IPS-18c (cell line): ENCODE results near the gene TMOD1.
"Not testable (repeated sequence)": the region's sequence is repeated elsewhere in the genome, so short reads cannot be mapped to it uniquely, and the experiment has no call there.

ENCODE experiments used
- H3K4me3 ChIP-seq: 2 replicates; pipeline ENCODE4 v1.7.0; 2013; ENCODE audit warnings: low read depth, mild to moderate bottlenecking, low read length, moderate library complexity; ENCODE audit not compliant: insufficient read depth
- H3K9me3 ChIP-seq: one replicate; pipeline ENCODE4 v1.6.1; 2013; ENCODE audit warnings: mild to moderate bottlenecking, low read length, moderate library complexity; ENCODE audit not compliant: control insufficient read depth, insufficient read depth

The TMOD1 gene

GRCh38 chr9:97501177-97501971, at the start of gene TMOD1:
TSS of gene TMOD1 (plus strand) at chr9:97501666. CDS start at chr9:97524189, 22,523 bp downstream.
- Histone ChIP-seq H3K9me3 (no peaks in the 10 kb centered on the region), H3K4me3 (peak within 1 kb of the TSS; percentile 60)

GRCh38 chr9:97453573-97453972, 47.9 kb upstream of the TMOD1 start:
- H3K9me3 ChIP-seq, H3K4me3 ChIP-seq: not testable (repeated sequence)

DNA sequence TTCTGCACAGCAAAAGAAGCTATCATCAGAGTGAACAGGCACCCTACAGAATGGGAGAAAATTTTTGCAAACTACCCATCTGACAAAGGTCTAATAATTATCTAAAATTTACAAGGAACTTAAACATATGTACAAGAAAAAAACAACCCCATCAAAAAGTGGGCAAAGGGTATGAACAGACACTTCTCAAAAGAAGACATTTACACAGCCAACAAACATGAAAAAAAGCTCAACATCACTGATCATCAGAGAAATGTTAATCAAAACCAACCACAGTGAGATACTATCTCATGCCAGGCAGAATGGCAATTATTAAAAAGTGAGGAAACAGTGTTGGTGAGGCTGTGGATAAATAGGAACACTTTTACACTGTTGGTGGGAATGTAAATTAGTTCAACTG, 44.6 kb upstream of the TMOD1 start:
- H3K4me3 ChIP-seq, H3K9me3 ChIP-seq: not testable (repeated sequence)

DNA sequence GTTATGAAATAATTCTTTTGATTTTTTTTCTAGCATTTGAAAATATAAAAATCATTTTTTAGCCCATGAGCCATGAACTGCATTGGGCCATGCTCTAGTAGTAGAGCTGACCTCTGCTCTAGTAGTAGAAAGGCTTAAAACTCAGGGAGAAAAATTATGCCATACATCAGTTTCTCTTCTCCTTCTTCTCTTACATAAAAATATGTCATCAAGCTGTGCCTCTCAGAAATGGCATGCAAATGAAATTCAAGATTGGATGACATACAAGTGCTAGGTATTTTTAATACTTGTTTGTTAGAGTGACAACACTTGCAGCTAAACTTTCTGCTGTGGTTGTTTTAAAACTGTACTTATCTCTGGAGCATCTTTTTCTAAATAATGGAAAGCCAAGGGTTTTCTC, 42.1 kb upstream of the TMOD1 start:
- H3K9me3 ChIP-seq = no peaks in the 10 kb centered on the region
- H3K4me3 ChIP-seq = no peak overlapping the region

DNA sequence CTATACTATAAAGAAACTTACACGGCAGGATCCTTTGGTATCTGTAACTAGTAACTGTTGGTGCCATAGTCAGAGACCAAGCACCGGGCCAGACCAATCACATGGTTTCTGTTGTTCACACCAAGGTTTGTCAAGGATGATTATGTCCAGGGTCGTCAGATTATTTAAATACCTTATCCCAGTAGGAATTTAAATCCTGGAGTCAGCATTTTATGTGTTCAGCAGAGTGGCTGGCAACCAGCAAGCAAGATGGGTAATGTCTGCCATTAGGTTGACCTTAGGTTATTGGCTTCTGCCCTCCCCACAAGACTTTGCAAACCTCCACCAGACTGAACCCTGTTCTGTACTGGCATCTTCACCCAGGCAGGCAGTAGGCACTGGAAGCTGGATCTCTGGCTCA, 39.3 kb upstream of the TMOD1 start:
- H3K4me3 ChIP-seq = no peak overlapping the region
- no peaks in the 10 kb centered on the region for H3K9me3 ChIP-seq

- H3K4me3 ChIP-seq = no peak overlapping the region
These were observed 38.6 kb upstream of the TMOD1 start for GRCh38 chr9:97462914-97463313.

GRCh38 chr9:97468658-97469448, 32.6 kb upstream of the TMOD1 start:
- Histone ChIP-seq H3K4me3 (no peak overlapping the region), H3K9me3 (no peaks in the 10 kb centered on the region)

More at GRCh38 chr9:97462914-97463313, 38.6 kb upstream of the TMOD1 start:
- H3K9me3 ChIP-seq = no peaks in the 10 kb centered on the region

DNA sequence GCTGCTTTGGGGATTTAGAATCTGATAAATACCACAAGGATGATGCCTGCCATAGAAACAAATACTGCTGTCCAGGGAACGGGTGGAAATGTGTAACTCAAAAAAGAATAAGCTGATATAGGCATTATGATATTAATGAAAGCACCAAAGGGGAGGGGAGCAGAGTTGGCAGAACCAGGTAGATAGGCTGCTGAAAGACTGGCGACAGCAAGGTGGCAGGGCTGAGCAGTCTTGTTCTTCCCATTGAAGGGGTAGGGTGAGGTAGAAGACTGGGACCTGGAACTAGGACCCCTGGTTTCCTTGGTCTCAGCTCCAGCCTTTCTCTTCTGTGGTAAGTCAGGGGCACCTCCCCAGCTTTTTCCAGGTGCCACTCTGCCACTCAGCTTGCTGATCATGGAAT, 31.4 kb upstream of the TMOD1 start:
- Histone ChIP-seq H3K9me3 (no peaks in the 10 kb centered on the region), H3K4me3 (no peak overlapping the region)

GRCh38 chr9:97473717-97474116, 27.7 kb upstream of the TMOD1 start:
- Histone ChIP-seq H3K4me3 (no peak overlapping the region), H3K9me3 (no peaks in the 10 kb centered on the region)

DNA sequence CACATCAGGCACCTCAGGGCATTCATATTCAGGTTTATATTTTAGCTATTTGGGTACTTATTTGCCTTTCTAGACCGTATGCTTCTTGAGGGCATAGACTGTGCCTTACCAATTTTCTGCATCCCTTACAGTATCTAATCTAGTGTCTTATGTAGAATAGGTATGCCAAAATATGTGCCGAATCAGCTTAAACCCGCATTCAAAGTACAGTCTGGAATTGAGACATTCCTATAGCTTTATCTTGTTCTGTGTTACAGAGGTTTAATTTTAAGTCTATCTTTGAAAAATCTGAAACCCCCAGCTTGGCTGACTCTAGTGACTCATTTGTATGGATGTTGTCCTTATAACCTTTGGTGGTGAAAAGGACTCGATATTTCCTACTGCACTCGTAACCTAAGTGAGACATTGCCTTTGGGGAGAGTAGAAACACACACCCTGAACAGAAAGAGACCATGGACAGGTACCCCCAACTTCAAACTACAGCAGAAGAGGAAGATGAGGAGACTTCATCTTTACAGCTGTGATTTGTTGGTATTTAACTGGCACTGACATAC, 27.0 kb upstream of the TMOD1 start:
- H3K4me3 ChIP-seq = no peak overlapping the region
- no peaks in the 10 kb centered on the region for H3K9me3 ChIP-seq

DNA sequence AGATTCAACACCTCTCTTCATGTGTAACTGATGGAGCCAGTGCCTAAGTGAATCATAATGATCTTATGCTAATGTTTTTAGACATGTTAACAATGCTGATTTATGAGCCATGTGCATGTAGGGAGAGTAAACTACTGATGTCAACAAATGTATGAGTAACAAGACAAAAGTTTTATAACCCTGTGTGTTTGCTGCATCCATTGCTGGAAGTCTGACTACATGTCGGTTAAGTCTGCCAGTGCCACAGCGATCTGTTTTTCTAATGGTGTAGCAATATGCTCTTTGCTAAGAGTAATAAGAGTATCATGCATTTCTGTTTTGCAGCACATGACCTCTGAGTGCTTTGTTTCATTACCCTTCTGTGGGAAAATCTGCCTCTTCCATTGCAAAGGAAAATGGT, 26.4 kb upstream of the TMOD1 start:
- Histone ChIP-seq H3K9me3 (no peaks in the 10 kb centered on the region), H3K4me3 (no peak overlapping the region)

GRCh38 chr9:97478301-97478981, 23.0 kb upstream of the TMOD1 start:
- H3K4me3 ChIP-seq = no peak overlapping the region
- H3K9me3 ChIP-seq = no peaks in the 10 kb centered on the region

DNA sequence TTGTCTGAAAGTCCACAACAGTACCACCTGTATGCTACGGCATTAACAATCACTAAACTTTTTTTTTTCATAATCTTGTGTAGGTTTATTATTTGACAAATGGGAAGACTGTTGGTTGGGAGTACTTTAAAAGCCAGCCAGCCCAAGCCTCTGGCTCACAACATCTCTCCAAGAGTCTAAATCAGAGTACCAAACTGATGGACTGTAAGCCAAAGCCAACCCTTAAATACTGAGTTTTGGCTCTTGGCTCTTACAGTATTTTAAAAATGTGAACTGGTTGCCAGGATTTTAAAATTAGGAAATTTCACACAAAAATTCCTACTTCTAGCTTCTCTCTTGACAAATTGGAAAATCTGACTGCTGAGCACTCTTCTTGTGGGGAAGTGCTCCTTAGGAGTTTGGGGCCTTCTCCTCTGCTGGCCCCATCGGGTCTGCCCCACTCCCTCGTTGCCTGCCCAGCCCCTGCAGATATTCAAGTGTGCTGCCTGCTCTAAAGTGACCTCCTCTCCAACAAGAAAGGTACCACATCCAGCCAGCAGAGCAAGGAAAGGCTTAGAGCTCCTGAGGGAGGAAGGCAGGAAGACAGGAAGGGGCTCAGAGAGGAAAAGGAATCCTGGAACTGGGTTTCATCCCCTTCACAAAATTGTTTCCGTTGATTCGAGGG, 21.8 kb upstream of the TMOD1 start:
- H3K9me3 ChIP-seq = no peaks in the 10 kb centered on the region
- H3K4me3 ChIP-seq = no peak overlapping the region

DNA sequence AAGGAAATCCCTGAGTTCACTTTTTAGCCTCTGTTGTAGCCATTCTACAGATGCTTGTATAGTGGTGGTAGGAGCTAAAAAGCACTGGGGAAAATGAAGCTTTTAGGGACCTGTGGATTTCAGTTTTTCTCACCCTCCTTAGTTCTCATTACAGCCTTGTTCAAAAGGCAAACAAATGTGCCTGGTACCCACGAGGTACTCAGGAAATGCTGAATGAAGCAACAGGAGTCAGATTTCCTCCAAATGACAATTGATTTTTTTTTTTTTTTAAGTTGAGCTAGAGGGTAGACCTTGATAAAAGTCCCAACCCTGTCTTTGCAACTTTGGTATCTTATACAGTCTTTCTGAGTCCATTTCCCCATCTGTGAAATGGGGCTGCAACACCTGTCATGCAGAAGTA, 21.3 kb upstream of the TMOD1 start:
- H3K4me3 ChIP-seq = no peak overlapping the region
- no peaks in the 10 kb centered on the region for H3K9me3 ChIP-seq

DNA sequence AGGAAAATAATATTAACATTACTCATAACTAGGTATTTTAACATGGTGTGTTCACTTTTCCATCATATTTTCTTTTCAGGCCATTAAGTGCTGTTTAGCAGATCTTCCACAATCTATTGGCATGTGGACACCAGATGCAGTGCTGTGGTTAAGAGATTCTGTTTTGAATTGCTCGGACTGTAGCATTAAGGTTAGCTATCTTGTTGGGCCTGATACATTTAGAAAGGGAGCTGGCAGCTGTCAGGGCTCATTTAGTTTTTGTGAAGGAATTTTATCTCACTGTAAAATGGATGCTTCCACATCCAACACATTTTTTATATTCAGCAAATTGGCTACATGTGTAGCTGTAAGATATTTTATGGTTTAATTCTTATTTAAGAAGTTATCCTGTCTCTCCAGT, 20.7 kb upstream of the TMOD1 start:
- Histone ChIP-seq H3K9me3 (no peaks in the 10 kb centered on the region), H3K4me3 (no peak overlapping the region)

GRCh38 chr9:97484134-97484533, 17.3 kb upstream of the TMOD1 start:
- H3K4me3 ChIP-seq = no peak overlapping the region

GRCh38 chr9:97487107-97487506, 14.4 kb upstream of the TMOD1 start:
- Histone ChIP-seq H3K9me3 (no peaks in the 10 kb centered on the region), H3K4me3 (no peak overlapping the region)

More at GRCh38 chr9:97484134-97484533, 17.3 kb upstream of the TMOD1 start:
- no peaks in the 10 kb centered on the region for H3K9me3 ChIP-seq
